Bronchial epithelial cell (primary cell): ENCODE data around the gene PDGFC. TPM values are rescaled to one million over a fixed set of nuclear protein-coding genes. Genes with fewer than 3 reads are reported as not detected.

Experiments
- DNase-seq: peaks from one replicate; pipeline ENCODE4 v3.0.0-alpha.2; 2010; ENCODE audit warnings: low read depth
- FAIRE-seq: peaks from 2 replicates; lab custom pipeline; 2011; peaks lifted over from hg19 to GRCh38; lab: Jason Lieb, UNC
- H3K27me3 ChIP-seq: 2 replicates; pipeline ENCODE4 v1.5.1; 2011; ENCODE audit warnings: low read length; ENCODE audit not compliant: control insufficient read depth, insufficient read depth
- H3K36me3 ChIP-seq: 2 replicates; pipeline ENCODE4 v1.5.1; 2011; ENCODE audit warnings: low read length; ENCODE audit not compliant: control insufficient read depth, insufficient read depth
- H3K4me3 ChIP-seq: 2 replicates; pipeline ENCODE4 v1.5.1; 2011; ENCODE audit warnings: mild to moderate bottlenecking, low read depth, low read length, control low read depth
- total RNA-seq: library from RNA; depleted of rRNA; stranded (reverse); fragments of >200 nt; gene quantifications from 2 replicates; pipeline ENCODE4 v1.2.1, GENCODE V29; 2014
- TF ChIP-seq, protein P1 (sequence below): IDR thresholded peaks from 2 replicates; pipeline ENCODE4 v1.5.1; 2011; ENCODE audit warnings: mild to moderate bottlenecking, moderate library complexity, low read length, control low read depth, inconsistent platforms; ENCODE audit not compliant: insufficient read depth, severe bottlenecking

Gene PDGFC
- total RNA-seq, 1 donor from 2014 or later, result 38.7 TPM

DNA sequence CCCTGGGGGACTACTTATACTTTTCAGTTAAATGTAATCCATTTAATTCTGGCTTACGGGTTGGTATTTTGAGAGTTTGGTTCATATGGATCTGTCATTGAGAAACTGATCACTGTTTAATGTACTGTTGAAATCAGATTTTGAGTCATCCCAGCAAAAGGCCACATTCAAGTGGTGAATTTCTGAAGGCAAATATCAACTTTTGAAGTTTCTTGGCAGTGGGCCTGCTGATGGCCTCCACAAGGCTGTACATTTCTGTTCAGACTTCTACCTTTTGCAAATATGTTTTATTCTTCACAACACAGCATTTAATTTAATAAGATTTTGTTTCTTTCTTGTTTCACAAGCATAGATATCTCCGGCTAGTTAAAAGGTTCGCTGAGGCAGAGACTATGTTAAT is 138.7 kb downstream of the PDGFC start:
- Histone ChIP-seq H3K4me3 (no peak overlapping the region), H3K27me3 (no peaks in the 10 kb centered on the region), H3K36me3 (no peaks in the 10 kb centered on the region)
- DNase-seq (no peak), FAIRE-seq (no peak)
- TF ChIP-seq, protein P1, sequence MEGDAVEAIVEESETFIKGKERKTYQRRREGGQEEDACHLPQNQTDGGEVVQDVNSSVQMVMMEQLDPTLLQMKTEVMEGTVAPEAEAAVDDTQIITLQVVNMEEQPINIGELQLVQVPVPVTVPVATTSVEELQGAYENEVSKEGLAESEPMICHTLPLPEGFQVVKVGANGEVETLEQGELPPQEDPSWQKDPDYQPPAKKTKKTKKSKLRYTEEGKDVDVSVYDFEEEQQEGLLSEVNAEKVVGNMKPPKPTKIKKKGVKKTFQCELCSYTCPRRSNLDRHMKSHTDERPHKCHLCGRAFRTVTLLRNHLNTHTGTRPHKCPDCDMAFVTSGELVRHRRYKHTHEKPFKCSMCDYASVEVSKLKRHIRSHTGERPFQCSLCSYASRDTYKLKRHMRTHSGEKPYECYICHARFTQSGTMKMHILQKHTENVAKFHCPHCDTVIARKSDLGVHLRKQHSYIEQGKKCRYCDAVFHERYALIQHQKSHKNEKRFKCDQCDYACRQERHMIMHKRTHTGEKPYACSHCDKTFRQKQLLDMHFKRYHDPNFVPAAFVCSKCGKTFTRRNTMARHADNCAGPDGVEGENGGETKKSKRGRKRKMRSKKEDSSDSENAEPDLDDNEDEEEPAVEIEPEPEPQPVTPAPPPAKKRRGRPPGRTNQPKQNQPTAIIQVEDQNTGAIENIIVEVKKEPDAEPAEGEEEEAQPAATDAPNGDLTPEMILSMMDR, result no peak

DNA sequence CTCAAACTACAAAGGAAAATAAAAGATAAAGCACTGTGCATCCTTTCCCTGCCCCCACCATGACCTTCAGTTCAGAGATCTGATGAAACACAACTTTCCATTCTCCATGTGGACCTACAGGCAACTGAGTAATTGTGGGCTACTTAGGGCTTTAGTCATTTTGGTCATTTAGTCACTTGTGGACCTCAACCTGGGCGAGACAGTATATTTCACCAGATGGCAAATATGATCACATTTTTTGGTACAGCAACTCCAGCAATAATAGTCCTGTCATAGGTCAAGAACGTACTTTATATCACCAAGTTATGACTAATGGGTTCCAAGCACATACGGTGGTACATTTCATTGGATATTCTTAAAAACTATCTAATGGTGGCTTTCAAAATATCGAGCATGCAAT is 141.2 kb downstream of the PDGFC start:
- TF ChIP-seq, protein P1, result no peak
- FAIRE-seq (no peak), DNase-seq (peak; percentile 27)
- Histone ChIP-seq H3K4me3 (no peak overlapping the region), H3K27me3 (no peaks in the 10 kb centered on the region), H3K36me3 (no peaks in the 10 kb centered on the region)

DNA sequence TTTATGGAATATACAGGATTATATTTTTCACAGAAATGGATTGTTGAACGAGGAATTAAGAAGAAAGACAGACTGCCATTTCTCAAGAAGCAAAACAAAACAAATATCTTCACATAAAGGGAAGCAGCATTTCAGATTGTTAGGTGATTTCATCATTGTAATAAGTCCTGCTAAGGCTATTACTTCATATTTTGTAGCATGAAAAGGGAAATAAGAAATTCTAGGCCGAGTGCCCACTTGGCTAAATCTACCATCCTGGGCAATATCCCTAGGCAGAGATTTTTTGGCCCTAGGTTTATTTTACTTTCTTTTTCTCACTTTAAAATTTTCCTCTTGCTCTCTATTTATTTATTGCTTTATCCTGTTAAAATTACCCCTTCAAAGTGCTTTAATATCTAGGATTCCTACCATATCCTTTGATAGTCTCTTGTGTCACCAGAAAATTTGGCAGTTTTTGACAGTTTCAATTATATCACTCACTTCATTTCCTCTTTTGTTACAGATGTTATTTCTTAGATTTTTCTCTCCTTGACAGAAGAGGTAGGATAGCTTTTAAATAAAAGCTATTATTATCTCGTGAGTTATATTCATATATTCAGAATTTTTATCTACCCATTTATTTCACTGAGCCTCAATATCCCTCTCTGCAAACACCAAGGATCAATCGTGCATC is 142.3 kb downstream of the PDGFC start:
- FAIRE-seq (no peak), DNase-seq (peak; percentile 13)
- TF ChIP-seq, protein P1, result no peak
- H3K4me3 ChIP-seq, result no peak overlapping the region
- H3K36me3 ChIP-seq, result no peaks in the 10 kb centered on the region
- H3K27me3 ChIP-seq, result no peaks in the 10 kb centered on the region

DNA sequence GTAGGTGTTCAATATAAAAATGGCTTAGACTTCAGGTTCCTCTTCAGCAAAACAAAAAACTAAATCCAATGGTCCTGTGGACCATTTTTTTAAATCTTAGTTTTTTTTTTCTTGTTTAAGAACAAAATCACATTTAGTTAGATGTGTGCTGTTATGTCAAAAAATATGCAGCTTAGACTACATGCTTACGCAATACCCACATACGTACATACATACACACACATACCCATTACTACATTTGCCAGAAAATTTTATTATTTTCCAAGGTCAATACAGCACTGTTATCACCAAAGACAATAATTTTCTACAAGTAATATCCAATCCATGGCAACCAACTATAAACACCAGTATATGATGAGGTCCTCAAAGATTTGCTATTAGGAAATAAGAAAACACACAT is 144.1 kb downstream of the PDGFC start:
- FAIRE-seq (no peak), DNase-seq (no peak)
- H3K36me3 ChIP-seq, result no peaks in the 10 kb centered on the region
- no peak overlapping the region for H3K4me3 ChIP-seq
- TF ChIP-seq, protein P1, result no peak
- H3K27me3 ChIP-seq, result no peaks in the 10 kb centered on the region

DNA sequence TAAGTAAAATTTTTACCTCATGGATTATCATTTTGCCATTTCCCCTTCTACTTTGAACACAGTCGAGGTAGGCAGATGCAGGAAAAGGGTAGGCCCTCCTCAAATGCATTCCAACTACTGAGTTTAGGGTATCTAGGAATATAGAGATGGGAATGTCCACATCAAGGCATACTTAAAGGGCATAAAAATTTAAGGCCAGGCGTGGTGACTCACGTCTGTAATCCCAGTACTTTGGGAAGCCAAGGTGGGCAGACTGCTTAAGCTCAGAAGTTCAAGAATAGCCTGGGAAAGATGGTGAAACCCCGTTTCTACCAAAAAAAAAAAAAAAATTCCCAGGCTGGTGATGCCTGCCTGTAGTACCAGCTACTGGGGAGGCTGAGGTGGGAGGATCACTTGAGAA is 146.5 kb downstream of the PDGFC start:
- DNase-seq, result peak; percentile 50
- TF ChIP-seq, protein P1, result no peak
- Histone ChIP-seq H3K36me3 (no peaks in the 10 kb centered on the region), H3K4me3 (no peak overlapping the region), H3K27me3 (no peaks in the 10 kb centered on the region)
- peak; percentile 7 for FAIRE-seq
